H1 (cell line): ENCODE data around the gene CHD9. TPM values are rescaled to one million over a fixed set of nuclear protein-coding genes. Genes with fewer than 3 reads are reported as not detected.

Experiments used
- CTCF ChIA-PET: fragments of 300-600 bp; sonication (Branson Sonifier 250); formaldehyde crosslinking; loops from one replicate; lab custom pipeline; 2021; ENCODE audit not compliant: partially characterized antibody; lab: Charles Lee
- POLR2A ChIA-PET: fragments of 300-600 bp; sonication (Branson Sonifier 250); formaldehyde crosslinking; loops from one replicate; lab custom pipeline; 2021; ENCODE audit warnings: inconsistent platforms; ENCODE audit not compliant: partially characterized antibody; lab: Charles Lee
- DNase-seq, 2 experiments: peaks; one replicate each; pipeline versions ENCODE4 v3.0.0 to v3.0.0-alpha.2; 2010 to 2022; ENCODE audit warnings: low spot score in 2 of 2, low read depth in 1 of 2, mixed read lengths in 1 of 2
- FAIRE-seq: peaks from 2 replicates; lab custom pipeline; 2011; peaks lifted over from hg19 to GRCh38; lab: Jason Lieb, UNC
- H2AFZ ChIP-seq: 2 replicates; pipeline ENCODE4 v1.8.1; 2012; ENCODE audit warnings: low read length, inconsistent platforms
- H2AK5ac ChIP-seq: 2 replicates; pipeline ENCODE4 v1.6.1; 2013; ENCODE audit warnings: low read depth, low read length
- H2BK120ac ChIP-seq: replicated peaks from 2 replicates; pipeline ENCODE3; 2013; ENCODE audit warnings: low read depth, low read length, inconsistent platforms
- H2BK12ac ChIP-seq: 2 replicates; pipeline ENCODE4 v1.6.1; 2013; ENCODE audit warnings: low read depth, low read length
- H2BK15ac ChIP-seq: 2 replicates; pipeline ENCODE4 v1.6.1; 2013; ENCODE audit warnings: low read length
- H2BK20ac ChIP-seq: 2 replicates; pipeline ENCODE4 v1.6.1; 2013; ENCODE audit warnings: low read length
- H2BK5ac ChIP-seq: 2 replicates; pipeline ENCODE4 v1.6.1; 2013; ENCODE audit warnings: low read depth, low read length
- H3K14ac ChIP-seq: 2 replicates; pipeline ENCODE4 v1.6.1; 2013; ENCODE audit warnings: inconsistent platforms; ENCODE audit not compliant: insufficient read length
- H3K18ac ChIP-seq: 2 replicates; pipeline ENCODE4 v1.6.1; 2013; ENCODE audit warnings: low read length; ENCODE audit errors: extremely low read depth
- H3K23ac ChIP-seq: 2 replicates; pipeline ENCODE4 v1.6.1; 2013; ENCODE audit warnings: inconsistent platforms; ENCODE audit not compliant: insufficient read length
- H3K23me2 ChIP-seq: 2 replicates; pipeline ENCODE4 v1.6.1; 2013; ENCODE audit warnings: low read depth, low read length
- H3K27ac ChIP-seq: 2 replicates; pipeline ENCODE4 v1.6.1; 2011; ENCODE audit warnings: low read depth, low read length, inconsistent platforms
- H3K27me3 ChIP-seq, 4 experiments: replicated peaks in 1 of 4; 1 replicate in 1 of 4; 2 replicates in 3 of 4; pipeline versions ENCODE4 v1.6.1 to v1.8.1; 2011 to 2013; ENCODE audit warnings: low read length in 3 of 4, mild to moderate bottlenecking in 3 of 4, inconsistent platforms in 2 of 4, mixed read lengths in 2 of 4, moderate library complexity in 1 of 4; ENCODE audit not compliant: control insufficient read depth in 3 of 4, insufficient read depth in 3 of 4; ENCODE audit errors: extremely low read depth in 1 of 4
- H3K36me3 ChIP-seq, 4 experiments: 2 replicates each; pipeline versions ENCODE4 v1.6.1 to v1.8.1; 2011 to 2013; ENCODE audit warnings: mild to moderate bottlenecking in 4 of 4, low read length in 3 of 4, moderate library complexity in 2 of 4, control low read depth in 1 of 4, inconsistent platforms in 1 of 4; ENCODE audit not compliant: insufficient read depth in 4 of 4, control insufficient read depth in 2 of 4
- H3K4ac ChIP-seq: replicated peaks from 2 replicates; pipeline ENCODE3; 2013; ENCODE audit warnings: low read length, low read depth, mixed read lengths, inconsistent platforms; ENCODE audit not compliant: insufficient read length
- H3K4me1 ChIP-seq, 4 experiments: replicated peaks in 1 of 4; 1 replicate in 1 of 4; 2 replicates in 3 of 4; pipeline versions ENCODE4 v1.6.1 to v1.8.1; 2011 to 2013; ENCODE audit warnings: low read length in 3 of 4, inconsistent platforms in 2 of 4, mixed read lengths in 1 of 4; ENCODE audit not compliant: insufficient read depth in 4 of 4, control insufficient read depth in 3 of 4
- H3K4me2 ChIP-seq, 2 experiments: 2 replicates each; pipeline versions ENCODE4 v1.6.1 to v1.8.1; 2011 to 2013; ENCODE audit warnings: low read depth in 2 of 2, low read length in 2 of 2, control low read depth in 1 of 2, inconsistent platforms in 1 of 2, mild to moderate bottlenecking in 1 of 2; ENCODE audit not compliant: insufficient read depth in 1 of 2
- H3K4me3 ChIP-seq, 4 experiments: fragments of 200-600, 300-600 bp in 1 of 4; sonication (generic), shearing (Covaris generic), sonication (Bioruptor Twin) in 1 of 4; 2 replicates each; pipeline versions ENCODE4 v1.5.1 to v1.8.1; 2011 to 2016; ENCODE audit warnings: low read length in 4 of 4, low read depth in 3 of 4, control low read depth in 2 of 4, inconsistent platforms in 2 of 4, mild to moderate bottlenecking in 2 of 4, mixed read lengths in 1 of 4, moderate library complexity in 1 of 4; ENCODE audit not compliant: insufficient read depth in 2 of 4; ENCODE audit errors: extremely low read depth in 1 of 4
- H3K56ac ChIP-seq: replicated peaks from 2 replicates; pipeline ENCODE3; 2013; ENCODE audit warnings: low read depth, mild to moderate bottlenecking, mixed read lengths, low read length, inconsistent platforms; ENCODE audit not compliant: insufficient read length
- H3K79me1 ChIP-seq: 2 replicates; pipeline ENCODE4 v1.6.1; 2013; ENCODE audit warnings: low read depth, low read length, control low read depth
- H3K79me2 ChIP-seq, 2 experiments: 2 replicates each; pipeline versions ENCODE4 v1.6.1 to v1.8.1; 2012 to 2013; ENCODE audit warnings: low read length in 2 of 2, mild to moderate bottlenecking in 2 of 2, inconsistent platforms in 1 of 2; ENCODE audit not compliant: insufficient read depth in 2 of 2, control insufficient read depth in 1 of 2
- H3K9ac ChIP-seq, 4 experiments: replicated peaks in 1 of 4; 1 replicate in 1 of 4; 2 replicates in 3 of 4; pipeline versions ENCODE4 v1.6.1 to v1.8.1; 2011 to 2013; ENCODE audit warnings: low read depth in 3 of 4, low read length in 3 of 4, control low read depth in 2 of 4, mild to moderate bottlenecking in 2 of 4, moderate library complexity in 2 of 4, inconsistent platforms in 1 of 4; ENCODE audit errors: extremely low read depth in 1 of 4
- H3K9me3 ChIP-seq, 2 experiments: 2 replicates each; pipeline versions ENCODE4 v1.6.1 to v1.8.1; 2012 to 2013; ENCODE audit warnings: mild to moderate bottlenecking in 2 of 2, moderate library complexity in 2 of 2, control low read depth in 1 of 2, inconsistent platforms in 1 of 2, low read depth in 1 of 2, low read length in 1 of 2, mixed read lengths in 1 of 2; ENCODE audit not compliant: insufficient read depth in 2 of 2
- H4K20me1 ChIP-seq, 2 experiments: replicated peaks in 1 of 2; 2 replicates each; pipeline versions ENCODE3 to v1.8.1; 2011 to 2013; ENCODE audit warnings: inconsistent platforms in 2 of 2, low read length in 2 of 2, mild to moderate bottlenecking in 1 of 2; ENCODE audit not compliant: insufficient read depth in 2 of 2, control insufficient read depth in 1 of 2
- H4K5ac ChIP-seq: 2 replicates; pipeline ENCODE4 v1.6.1; 2013; ENCODE audit warnings: low read length, low read depth, mixed read lengths, inconsistent platforms; ENCODE audit not compliant: insufficient read length
- H4K8ac ChIP-seq: 2 replicates; pipeline ENCODE4 v1.8.0; 2013; ENCODE audit warnings: mild to moderate bottlenecking, moderate library complexity, low read length, inconsistent platforms; ENCODE audit not compliant: insufficient read depth; ENCODE audit errors: extremely low read depth
- H4K91ac ChIP-seq: replicated peaks from 2 replicates; pipeline ENCODE3; 2013; ENCODE audit warnings: low read length, mixed read lengths, inconsistent platforms; ENCODE audit not compliant: insufficient read length
- SIRT6 ChIP-seq: IDR thresholded peaks from one replicate; pipeline ENCODE4 v1.7.1; 2012; ENCODE audit warnings: low read length, inconsistent platforms
- WGBS, 2 experiments: shearing (Covaris generic) in 1 of 2; methylation state at CpG; one replicate each; pipeline versions ENCODE4 v1.1.6 to v1.1.7; 2013 to 2015; ENCODE audit warnings: low lambda C conversion rate in 2 of 2, mixed read lengths in 2 of 2, inconsistent platforms in 1 of 2, low coverage in 1 of 2, missing lambda C conversion rate in 1 of 2; ENCODE audit not compliant: insufficient replicate concordance in 2 of 2, insufficient coverage in 1 of 2, insufficient read length in 1 of 2; ENCODE audit errors: extremely low coverage in 1 of 2, missing lambda C conversion rate in 1 of 2; 5-methylcytosine and 5-hydroxymethylcytosine counted together
- polyA plus RNA-seq, 7 experiments: library from polyadenylated mRNA; depleted of rRNA in 3 of 7; stranded (reverse) in 5 of 7; unstranded in 2 of 7; fragments of >200 nt in 5 of 7; fragments of 200-250 nt in 2 of 7; gene quantifications; 1 replicate in 5 of 7; 2 replicates in 1 of 7; 4 replicates in 1 of 7; pipeline versions ENCODE4 v1.2.1 to v1.2.3, GENCODE V29; 2011 to 2013; ENCODE audit warnings: missing spikeins in 2 of 7, mixed read lengths in 2 of 7
- total RNA-seq: library from RNA; stranded (reverse); fragmentation: NEBNext Ultra II Directional; extraction: Animal tissue kit (Norgen Biotek cat#: 25700); gene quantifications from 2 replicates; pipeline ENCODE4 v1.2.1, GENCODE V29; 2021
- TF ChIP-seq, protein P1 (sequence below): IDR thresholded peaks from 2 replicates; pipeline ENCODE4 v1.6.1; 2012; ENCODE audit warnings: low read length, inconsistent platforms

The CHD9 gene
- total and polyA plus RNA-seq, 2 of the 8 experiments (the other 6 are each of a cell fraction or from before 2014, with no cell fraction given) = 9.9 to 32.4 TPM

DNA sequence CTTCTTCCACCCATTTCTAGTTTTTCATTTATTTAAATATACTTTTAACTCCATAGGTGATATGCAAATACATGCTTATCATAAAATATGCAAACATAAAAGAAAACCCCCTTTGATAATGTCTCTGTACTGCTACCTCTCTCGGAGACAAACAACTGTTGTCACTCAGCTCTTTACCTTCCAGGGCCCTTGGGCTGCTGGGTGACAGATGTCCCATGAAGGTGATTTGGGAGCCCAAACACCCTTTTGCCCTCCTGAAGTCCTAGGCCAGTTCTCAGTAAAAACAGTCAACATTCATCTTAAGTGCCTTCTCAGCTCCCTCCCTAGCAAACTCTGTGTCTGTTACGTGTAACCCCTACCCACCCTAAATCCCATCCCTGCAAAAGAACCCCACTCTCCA, 37.5 kb downstream of the CHD9 start:
- Histone ChIP-seq H3K79me1 (no peaks in the 10 kb centered on the region; the same call in 1 of the 2 replicates), H4K5ac (no peak overlapping the region), H2AFZ (no peak overlapping the region), H3K9ac (no peak overlapping the region), H2BK12ac (no peak overlapping the region), H2BK5ac (no peak overlapping the region; the same call in 1 of the 2 replicates), H4K20me1 (no peaks in the 10 kb centered on the region), H2BK15ac (no peak overlapping the region), H4K8ac (no peak overlapping the region), H3K27me3 (no peaks in the 10 kb centered on the region; a peak in 1 of 7 replicates), H3K9me3 (no peaks in the 10 kb centered on the region), H2BK20ac (peak overlapping the region; percentile 49), H3K4me3 (peak overlapping the region in 1 of 4 experiments; percentile 35; a peak in 3 of 8 replicates), H3K14ac (no peak overlapping the region), H3K4me2 (peak overlapping the region; percentile 54 to 75), H3K4me1 (peaks cover 24 to 42% (median 29%) of the 10 kb centered on the region in 4 experiments), H3K79me2 (peaks cover 0 to 17% of the 10 kb centered on the region in 2 experiments; a peak in 1 of 4 replicates), H4K91ac (no peak overlapping the region), H2AK5ac (no peak overlapping the region), H3K56ac (no peak overlapping the region), H3K23ac (no peak overlapping the region), H2BK120ac (peak overlapping the region; percentile 29), H3K18ac (peak overlapping the region; percentile 35; the same call in 1 of the 2 replicates), H3K4ac (no peak overlapping the region), H3K23me2 (no peaks in the 10 kb centered on the region), H3K27ac (no peak overlapping the region), H3K36me3 (no peaks in the 10 kb centered on the region)
- CTCF ChIA-PET = interaction anchor here (0.7 to 3.4 kb wide), 5 partner anchors 8 to 37 kb away, joined by 3 to 9 read pairs (median 3); partner anchors contain the start of gene CHD9
- DNase-seq (no peak), FAIRE-seq (no peak)
- POLR2A ChIA-PET = interaction anchor here (0.7 to 3.0 kb wide), 7 partner anchors 8 to 38 kb away, joined by 3 to 15 read pairs (median 3); no protein-coding TSS in a partner anchor
- TF ChIP-seq, protein P1, sequence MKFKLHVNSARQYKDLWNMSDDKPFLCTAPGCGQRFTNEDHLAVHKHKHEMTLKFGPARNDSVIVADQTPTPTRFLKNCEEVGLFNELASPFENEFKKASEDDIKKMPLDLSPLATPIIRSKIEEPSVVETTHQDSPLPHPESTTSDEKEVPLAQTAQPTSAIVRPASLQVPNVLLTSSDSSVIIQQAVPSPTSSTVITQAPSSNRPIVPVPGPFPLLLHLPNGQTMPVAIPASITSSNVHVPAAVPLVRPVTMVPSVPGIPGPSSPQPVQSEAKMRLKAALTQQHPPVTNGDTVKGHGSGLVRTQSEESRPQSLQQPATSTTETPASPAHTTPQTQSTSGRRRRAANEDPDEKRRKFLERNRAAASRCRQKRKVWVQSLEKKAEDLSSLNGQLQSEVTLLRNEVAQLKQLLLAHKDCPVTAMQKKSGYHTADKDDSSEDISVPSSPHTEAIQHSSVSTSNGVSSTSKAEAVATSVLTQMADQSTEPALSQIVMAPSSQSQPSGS = 0 out of 2 replicates have a peak, but pooled peaks have one; percentile 5
- no peak for TF ChIP-seq SIRT6
- WGBS, 2 experiments = 38% methylated on average over 2 of the region's 2 CpGs; no CpG with 5 or more reads in 1 of the 2 experiments
